HepG2 (cell line): ENCODE data around the gene FAM162A. TPM values are rescaled to one million over a fixed set of nuclear protein-coding genes. Genes with fewer than 3 reads are reported as not detected.

Experiments
- FOXP1 ChIP-seq, 2 experiments: fragments of 450-650 bp in 1 of 2; IDR thresholded peaks; 2 replicates each; pipeline ENCODE4 v1.6.1; 2017 to 2018; ENCODE audit warnings: antibody characterized with exemption in 1 of 2
- GATA4 ChIP-seq: sonication (generic); IDR thresholded peaks from 2 replicates; pipeline ENCODE4 v1.6.1; 2016; ENCODE audit warnings: antibody characterized with exemption, low read depth, borderline replicate concordance
- GZF1 ChIP-seq: sonication (generic); formaldehyde crosslinking; IDR thresholded peaks from 2 replicates; pipeline ENCODE4 v1.5.1; 2020; ENCODE audit warnings: mild to moderate bottlenecking, missing genetic modification reagents
- KAT7 ChIP-seq: IDR thresholded peaks from 2 replicates; pipeline ENCODE4 v1.6.1; 2018; ENCODE audit warnings: borderline replicate concordance, missing compliant biosample characterization
- KMT2B ChIP-seq: IDR thresholded peaks from 2 replicates; pipeline ENCODE4 v1.6.1; 2016; ENCODE audit warnings: missing genetic modification reagents, missing compliant biosample characterization
- PHF21A ChIP-seq: sonication (generic); formaldehyde crosslinking; IDR thresholded peaks from 2 replicates; pipeline ENCODE4 v1.5.0; 2020; ENCODE audit warnings: mild to moderate bottlenecking, missing genetic modification reagents
- ZNF3 ChIP-seq: IDR thresholded peaks from 2 replicates; pipeline ENCODE4 v1.7.0; 2017; ENCODE audit warnings: inconsistent platforms
- ZNF557 ChIP-seq: sonication (generic); formaldehyde crosslinking; IDR thresholded peaks from 2 replicates; pipeline ENCODE4 v1.4.0; 2020; ENCODE audit warnings: missing genetic modification reagents
- ZNF709 ChIP-seq: sonication (generic); formaldehyde crosslinking; IDR thresholded peaks from 2 replicates; pipeline ENCODE4 v1.5.0; 2020; ENCODE audit warnings: mild to moderate bottlenecking, missing genetic modification reagents
- ZNF773 ChIP-seq: sonication (generic); formaldehyde crosslinking; IDR thresholded peaks from 2 replicates; pipeline ENCODE4 v1.4.0; 2020; ENCODE audit warnings: missing genetic modification reagents, borderline replicate concordance
- polyA plus RNA-seq, 8 experiments: library from polyadenylated mRNA; depleted of rRNA in 3 of 8; stranded (reverse) in 7 of 8; unstranded in 1 of 8; fragments of >200 nt; fragmentation: Illumina TruSeq in 4 of 8; extraction: Trizol in 4 of 8; gene quantifications; 2 replicates each; pipeline versions ENCODE4 v1.2.1 to v1.2.3, GENCODE V29; 2011 to 2016; ENCODE audit warnings: low read depth in 4 of 8, missing spikeins in 1 of 8, mixed read lengths in 1 of 8; ENCODE audit not compliant: insufficient read depth in 1 of 8
- total RNA-seq, 5 experiments: library from RNA; depleted of rRNA; stranded (reverse); fragments of >200 nt; fragmentation: Illumina TruSeq; extraction: Trizol; gene quantifications; 2 replicates each; pipeline ENCODE4 v1.2.3, GENCODE V29; 2016; ENCODE audit warnings: low read depth in 1 of 5
- TF ChIP-seq, protein P1 (sequence below): sonication (generic); formaldehyde crosslinking; IDR thresholded peaks from 2 replicates; pipeline ENCODE4 v1.4.0; 2020; ENCODE audit warnings: mild to moderate bottlenecking, missing genetic modification reagents
- TF ChIP-seq, protein P2 (sequence below): sonication (generic); formaldehyde crosslinking; IDR thresholded peaks from 2 replicates; pipeline ENCODE4 v1.5.1; 2020; ENCODE audit warnings: mild to moderate bottlenecking, missing genetic modification reagents, borderline replicate concordance
- TF ChIP-seq, protein P3 (sequence below): sonication (generic); formaldehyde crosslinking; IDR thresholded peaks from 2 replicates; pipeline ENCODE4 v1.5.0; 2020; ENCODE audit warnings: missing genetic modification reagents
- TF ChIP-seq, protein P4 (sequence below): sonication (generic); formaldehyde crosslinking; conservative IDR thresholded peaks from 2 replicates; pipeline ENCODE4 v1.4.0; 2020; ENCODE audit warnings: mild to moderate bottlenecking, missing genetic modification reagents, moderate library complexity

Gene FAM162A
- total and polyA plus RNA-seq, 2 of the 13 experiments (the other 11 are each of a cell fraction or from before 2014, with no cell fraction given): 115 to 155 TPM

DNA sequence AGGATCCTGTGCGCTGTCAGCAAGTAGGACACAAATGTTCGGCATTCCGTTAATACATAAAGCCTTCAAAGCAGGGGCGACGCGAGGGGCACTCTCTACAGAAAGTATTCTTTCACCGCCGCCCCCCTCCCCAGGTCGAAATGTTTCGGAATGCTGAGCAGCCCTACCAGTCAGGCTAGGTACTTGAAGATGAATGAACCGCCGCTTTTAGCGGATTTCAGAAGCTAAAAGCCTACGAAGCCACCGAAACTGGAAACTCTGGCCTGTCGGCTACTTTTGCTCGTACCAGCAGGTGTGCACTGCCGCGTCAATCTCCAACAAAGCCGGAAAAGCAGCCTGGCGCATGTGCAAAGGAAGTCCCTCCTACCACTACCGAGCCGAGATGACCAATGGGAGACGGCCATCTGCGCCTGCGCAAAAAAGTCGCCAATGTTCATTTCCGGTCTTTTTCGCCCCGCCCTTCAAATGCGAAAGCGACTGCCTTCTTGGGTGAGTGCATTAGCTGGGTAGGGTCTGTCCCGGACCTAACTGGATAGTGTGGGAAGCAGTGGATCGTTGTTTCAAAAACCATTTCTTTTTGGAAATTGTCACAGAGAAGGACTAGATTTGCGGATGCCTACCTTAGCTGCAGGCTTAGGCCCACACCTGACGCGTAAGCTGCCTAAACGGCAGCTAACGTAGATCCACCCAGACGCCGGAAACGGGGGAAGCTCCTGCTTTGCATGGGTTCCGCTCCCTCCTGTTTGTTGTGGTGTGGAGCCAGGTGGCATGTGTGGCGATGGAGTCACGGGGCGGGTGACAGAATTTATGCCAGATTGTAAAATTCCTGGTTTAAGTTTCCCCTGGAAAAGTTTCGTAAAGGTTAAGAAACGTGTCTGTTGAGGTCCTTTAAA lies 32.0 kb downstream of the FAM162A start, which contains the start of gene WDR5B (continued):
- TF ChIP-seq GATA4 (peak; percentile 53; the same call in 1 of the 2 replicates), ZNF709 (peak; percentile 68; the same call in 1 of the 2 replicates), ZNF3 (CRISPR knock-in tag) (no peak), FOXP1 (IDR thresholded peaks at IDR 0.05) (no peak), FOXP1 (CRISPR knock-in tag; IDR thresholded peaks at IDR 0.05) (no peak), PHF21A (no peak), GZF1 (CRISPR knock-in tag) (no peak), ZNF773 (0 out of 2 replicates have a peak, but pooled peaks have one; percentile 42), KAT7 (CRISPR knock-in tag) (peak; percentile 68; the same call in 1 of the 2 replicates), KMT2B (CRISPR knock-in tag) (peak; percentile 66), ZNF557 (CRISPR knock-in tag) (peak; percentile 27; the same call in 1 of the 2 replicates)
- TF ChIP-seq, protein P1, sequence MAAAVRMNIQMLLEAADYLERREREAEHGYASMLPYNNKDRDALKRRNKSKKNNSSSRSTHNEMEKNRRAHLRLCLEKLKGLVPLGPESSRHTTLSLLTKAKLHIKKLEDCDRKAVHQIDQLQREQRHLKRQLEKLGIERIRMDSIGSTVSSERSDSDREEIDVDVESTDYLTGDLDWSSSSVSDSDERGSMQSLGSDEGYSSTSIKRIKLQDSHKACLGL (CRISPR knock-in tag): peak; percentile 52; the same call in 1 of the 2 replicates
- TF ChIP-seq, protein P2, sequence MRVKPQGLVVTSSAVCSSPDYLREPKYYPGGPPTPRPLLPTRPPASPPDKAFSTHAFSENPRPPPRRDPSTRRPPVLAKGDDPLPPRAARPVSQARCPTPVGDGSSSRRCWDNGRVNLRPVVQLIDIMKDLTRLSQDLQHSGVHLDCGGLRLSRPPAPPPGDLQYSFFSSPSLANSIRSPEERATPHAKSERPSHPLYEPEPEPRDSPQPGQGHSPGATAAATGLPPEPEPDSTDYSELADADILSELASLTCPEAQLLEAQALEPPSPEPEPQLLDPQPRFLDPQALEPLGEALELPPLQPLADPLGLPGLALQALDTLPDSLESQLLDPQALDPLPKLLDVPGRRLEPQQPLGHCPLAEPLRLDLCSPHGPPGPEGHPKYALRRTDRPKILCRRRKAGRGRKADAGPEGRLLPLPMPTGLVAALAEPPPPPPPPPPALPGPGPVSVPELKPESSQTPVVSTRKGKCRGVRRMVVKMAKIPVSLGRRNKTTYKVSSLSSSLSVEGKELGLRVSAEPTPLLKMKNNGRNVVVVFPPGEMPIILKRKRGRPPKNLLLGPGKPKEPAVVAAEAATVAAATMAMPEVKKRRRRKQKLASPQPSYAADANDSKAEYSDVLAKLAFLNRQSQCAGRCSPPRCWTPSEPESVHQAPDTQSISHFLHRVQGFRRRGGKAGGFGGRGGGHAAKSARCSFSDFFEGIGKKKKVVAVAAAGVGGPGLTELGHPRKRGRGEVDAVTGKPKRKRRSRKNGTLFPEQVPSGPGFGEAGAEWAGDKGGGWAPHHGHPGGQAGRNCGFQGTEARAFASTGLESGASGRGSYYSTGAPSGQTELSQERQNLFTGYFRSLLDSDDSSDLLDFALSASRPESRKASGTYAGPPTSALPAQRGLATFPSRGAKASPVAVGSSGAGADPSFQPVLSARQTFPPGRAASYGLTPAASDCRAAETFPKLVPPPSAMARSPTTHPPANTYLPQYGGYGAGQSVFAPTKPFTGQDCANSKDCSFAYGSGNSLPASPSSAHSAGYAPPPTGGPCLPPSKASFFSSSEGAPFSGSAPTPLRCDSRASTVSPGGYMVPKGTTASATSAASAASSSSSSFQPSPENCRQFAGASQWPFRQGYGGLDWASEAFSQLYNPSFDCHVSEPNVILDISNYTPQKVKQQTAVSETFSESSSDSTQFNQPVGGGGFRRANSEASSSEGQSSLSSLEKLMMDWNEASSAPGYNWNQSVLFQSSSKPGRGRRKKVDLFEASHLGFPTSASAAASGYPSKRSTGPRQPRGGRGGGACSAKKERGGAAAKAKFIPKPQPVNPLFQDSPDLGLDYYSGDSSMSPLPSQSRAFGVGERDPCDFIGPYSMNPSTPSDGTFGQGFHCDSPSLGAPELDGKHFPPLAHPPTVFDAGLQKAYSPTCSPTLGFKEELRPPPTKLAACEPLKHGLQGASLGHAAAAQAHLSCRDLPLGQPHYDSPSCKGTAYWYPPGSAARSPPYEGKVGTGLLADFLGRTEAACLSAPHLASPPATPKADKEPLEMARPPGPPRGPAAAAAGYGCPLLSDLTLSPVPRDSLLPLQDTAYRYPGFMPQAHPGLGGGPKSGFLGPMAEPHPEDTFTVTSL (CRISPR knock-in tag): peak; percentile 47; the same call in 1 of the 2 replicates
- TF ChIP-seq, protein P3, sequence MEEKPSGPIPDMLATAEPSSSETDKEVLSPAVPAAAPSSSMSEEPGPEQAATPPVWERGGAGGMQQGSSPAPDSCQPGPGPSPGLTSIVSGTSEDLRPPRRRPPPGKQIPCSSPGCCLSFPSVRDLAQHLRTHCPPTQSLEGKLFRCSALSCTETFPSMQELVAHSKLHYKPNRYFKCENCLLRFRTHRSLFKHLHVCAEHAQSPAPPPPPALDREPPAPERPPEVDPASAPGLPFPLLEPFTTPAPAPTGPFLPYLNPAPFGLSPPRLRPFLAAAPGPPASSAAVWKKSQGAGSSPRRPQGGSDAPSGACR: no peak
- TF ChIP-seq, protein P4, sequence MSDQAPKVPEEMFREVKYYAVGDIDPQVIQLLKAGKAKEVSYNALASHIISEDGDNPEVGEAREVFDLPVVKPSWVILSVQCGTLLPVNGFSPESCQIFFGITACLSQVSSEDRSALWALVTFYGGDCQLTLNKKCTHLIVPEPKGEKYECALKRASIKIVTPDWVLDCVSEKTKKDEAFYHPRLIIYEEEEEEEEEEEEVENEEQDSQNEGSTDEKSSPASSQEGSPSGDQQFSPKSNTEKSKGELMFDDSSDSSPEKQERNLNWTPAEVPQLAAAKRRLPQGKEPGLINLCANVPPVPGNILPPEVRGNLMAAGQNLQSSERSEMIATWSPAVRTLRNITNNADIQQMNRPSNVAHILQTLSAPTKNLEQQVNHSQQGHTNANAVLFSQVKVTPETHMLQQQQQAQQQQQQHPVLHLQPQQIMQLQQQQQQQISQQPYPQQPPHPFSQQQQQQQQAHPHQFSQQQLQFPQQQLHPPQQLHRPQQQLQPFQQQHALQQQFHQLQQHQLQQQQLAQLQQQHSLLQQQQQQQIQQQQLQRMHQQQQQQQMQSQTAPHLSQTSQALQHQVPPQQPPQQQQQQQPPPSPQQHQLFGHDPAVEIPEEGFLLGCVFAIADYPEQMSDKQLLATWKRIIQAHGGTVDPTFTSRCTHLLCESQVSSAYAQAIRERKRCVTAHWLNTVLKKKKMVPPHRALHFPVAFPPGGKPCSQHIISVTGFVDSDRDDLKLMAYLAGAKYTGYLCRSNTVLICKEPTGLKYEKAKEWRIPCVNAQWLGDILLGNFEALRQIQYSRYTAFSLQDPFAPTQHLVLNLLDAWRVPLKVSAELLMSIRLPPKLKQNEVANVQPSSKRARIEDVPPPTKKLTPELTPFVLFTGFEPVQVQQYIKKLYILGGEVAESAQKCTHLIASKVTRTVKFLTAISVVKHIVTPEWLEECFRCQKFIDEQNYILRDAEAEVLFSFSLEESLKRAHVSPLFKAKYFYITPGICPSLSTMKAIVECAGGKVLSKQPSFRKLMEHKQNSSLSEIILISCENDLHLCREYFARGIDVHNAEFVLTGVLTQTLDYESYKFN (CRISPR knock-in tag): 0 out of 2 replicates have a peak, but pooled peaks have one; percentile 9
